Measurements from ENCODE around the gene CSTF3. TPM values are rescaled to one million over a fixed set of nuclear protein-coding genes. Genes with fewer than 3 reads are reported as not detected.
A peak's percentile ranks its signal among the peaks of the same experiment; 100 is the strongest.

Gene CSTF3
- polyA plus RNA-seq, 1 donor from 2014 or later = 86.8 TPM

DNA sequence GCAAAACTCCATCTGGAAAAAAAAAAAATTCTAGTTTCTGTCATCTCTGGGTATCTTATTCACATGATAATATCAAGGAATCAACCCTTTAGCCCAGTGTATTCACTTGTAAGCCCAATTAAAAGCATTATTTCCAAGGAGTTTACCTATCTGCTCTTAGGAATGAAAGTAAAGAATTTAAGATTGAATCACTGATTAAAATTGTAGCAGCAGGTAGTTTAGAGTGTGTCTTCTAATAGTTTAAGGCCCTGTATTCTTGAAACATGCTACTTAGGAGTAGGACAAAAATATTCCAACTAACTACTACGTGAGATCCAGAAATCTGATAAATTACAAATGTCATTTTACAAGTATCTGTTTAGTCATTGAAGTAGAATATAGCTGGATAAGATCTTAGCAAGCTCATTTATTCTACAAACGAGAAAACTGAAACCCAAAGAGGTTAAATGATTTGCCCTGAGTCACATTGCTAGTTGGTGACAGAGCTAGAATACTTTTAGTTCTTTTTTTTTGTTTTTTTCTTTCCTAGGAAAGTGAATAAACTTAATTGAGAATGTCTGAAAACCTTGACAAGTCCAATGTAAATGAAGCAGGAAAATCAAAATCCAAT is 118.0 kb downstream of the CSTF3 start:
- Histone ChIP-seq H3K79me2 (replicated peaks; ENCODE audit: insufficient read depth, low read length) (no peaks in the 10 kb centered on the region), H3K27me3 (ENCODE audit: insufficient read depth, low read depth, low read length) (no peaks in the 10 kb centered on the region), H3K36me3 (ENCODE audit: insufficient read depth, low read length) (no peaks in the 10 kb centered on the region), H3K4me3 (ENCODE audit: low read length) (no peak overlapping the region), H2AFZ (ENCODE audit: low read depth, low read length) (no peak overlapping the region), H3K9me2 (ENCODE audit: insufficient read depth, low read length) (no peaks in the 10 kb centered on the region), H3K27ac (ENCODE audit: low read length) (no peak overlapping the region), H3F3A (ENCODE audit: insufficient read depth, low read length, poor library complexity, severe bottlenecking) (no peaks in the 10 kb centered on the region), H3K4me2 (ENCODE audit: low read length) (no peak overlapping the region), H4K20me1 (ENCODE audit: insufficient read depth) (no peaks in the 10 kb centered on the region), H3K9ac (ENCODE audit: low read length) (no peak overlapping the region), H3K9me3 (ENCODE audit: low read length) (no peaks in the 10 kb centered on the region)
- TF ChIP-seq TAF1 (IDR thresholded peaks at IDR 0.05; ENCODE audit: low read depth) (no peak), RAD21 (conservative IDR thresholded peaks at IDR 0.05) (no peak), POLR2AphosphoS5 (IDR thresholded peaks at IDR 0.05) (no peak), SMC3 (conservative IDR thresholded peaks at IDR 0.05; ENCODE audit: poor library complexity) (no peak), EP300 (conservative IDR thresholded peaks at IDR 0.05; ENCODE audit: poor library complexity, severe bottlenecking) (no peak), EZH2 (IDR thresholded peaks at IDR 0.05; ENCODE audit: borderline replicate concordance, insufficient read depth, low read length, poor library complexity, severe bottlenecking) (no peak), MXI1 (conservative IDR thresholded peaks at IDR 0.05; ENCODE audit: poor library complexity, severe bottlenecking) (no peak)
- TF ChIP-seq, protein P1, sequence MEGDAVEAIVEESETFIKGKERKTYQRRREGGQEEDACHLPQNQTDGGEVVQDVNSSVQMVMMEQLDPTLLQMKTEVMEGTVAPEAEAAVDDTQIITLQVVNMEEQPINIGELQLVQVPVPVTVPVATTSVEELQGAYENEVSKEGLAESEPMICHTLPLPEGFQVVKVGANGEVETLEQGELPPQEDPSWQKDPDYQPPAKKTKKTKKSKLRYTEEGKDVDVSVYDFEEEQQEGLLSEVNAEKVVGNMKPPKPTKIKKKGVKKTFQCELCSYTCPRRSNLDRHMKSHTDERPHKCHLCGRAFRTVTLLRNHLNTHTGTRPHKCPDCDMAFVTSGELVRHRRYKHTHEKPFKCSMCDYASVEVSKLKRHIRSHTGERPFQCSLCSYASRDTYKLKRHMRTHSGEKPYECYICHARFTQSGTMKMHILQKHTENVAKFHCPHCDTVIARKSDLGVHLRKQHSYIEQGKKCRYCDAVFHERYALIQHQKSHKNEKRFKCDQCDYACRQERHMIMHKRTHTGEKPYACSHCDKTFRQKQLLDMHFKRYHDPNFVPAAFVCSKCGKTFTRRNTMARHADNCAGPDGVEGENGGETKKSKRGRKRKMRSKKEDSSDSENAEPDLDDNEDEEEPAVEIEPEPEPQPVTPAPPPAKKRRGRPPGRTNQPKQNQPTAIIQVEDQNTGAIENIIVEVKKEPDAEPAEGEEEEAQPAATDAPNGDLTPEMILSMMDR (IDR thresholded peaks at IDR 0.05; ENCODE audit: poor library complexity, severe bottlenecking) = no peak
- TF ChIP-seq, protein P2, sequence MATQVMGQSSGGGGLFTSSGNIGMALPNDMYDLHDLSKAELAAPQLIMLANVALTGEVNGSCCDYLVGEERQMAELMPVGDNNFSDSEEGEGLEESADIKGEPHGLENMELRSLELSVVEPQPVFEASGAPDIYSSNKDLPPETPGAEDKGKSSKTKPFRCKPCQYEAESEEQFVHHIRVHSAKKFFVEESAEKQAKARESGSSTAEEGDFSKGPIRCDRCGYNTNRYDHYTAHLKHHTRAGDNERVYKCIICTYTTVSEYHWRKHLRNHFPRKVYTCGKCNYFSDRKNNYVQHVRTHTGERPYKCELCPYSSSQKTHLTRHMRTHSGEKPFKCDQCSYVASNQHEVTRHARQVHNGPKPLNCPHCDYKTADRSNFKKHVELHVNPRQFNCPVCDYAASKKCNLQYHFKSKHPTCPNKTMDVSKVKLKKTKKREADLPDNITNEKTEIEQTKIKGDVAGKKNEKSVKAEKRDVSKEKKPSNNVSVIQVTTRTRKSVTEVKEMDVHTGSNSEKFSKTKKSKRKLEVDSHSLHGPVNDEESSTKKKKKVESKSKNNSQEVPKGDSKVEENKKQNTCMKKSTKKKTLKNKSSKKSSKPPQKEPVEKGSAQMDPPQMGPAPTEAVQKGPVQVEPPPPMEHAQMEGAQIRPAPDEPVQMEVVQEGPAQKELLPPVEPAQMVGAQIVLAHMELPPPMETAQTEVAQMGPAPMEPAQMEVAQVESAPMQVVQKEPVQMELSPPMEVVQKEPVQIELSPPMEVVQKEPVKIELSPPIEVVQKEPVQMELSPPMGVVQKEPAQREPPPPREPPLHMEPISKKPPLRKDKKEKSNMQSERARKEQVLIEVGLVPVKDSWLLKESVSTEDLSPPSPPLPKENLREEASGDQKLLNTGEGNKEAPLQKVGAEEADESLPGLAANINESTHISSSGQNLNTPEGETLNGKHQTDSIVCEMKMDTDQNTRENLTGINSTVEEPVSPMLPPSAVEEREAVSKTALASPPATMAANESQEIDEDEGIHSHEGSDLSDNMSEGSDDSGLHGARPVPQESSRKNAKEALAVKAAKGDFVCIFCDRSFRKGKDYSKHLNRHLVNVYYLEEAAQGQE (IDR thresholded peaks at IDR 0.05; ENCODE audit: borderline replicate concordance) = no peak

DNA sequence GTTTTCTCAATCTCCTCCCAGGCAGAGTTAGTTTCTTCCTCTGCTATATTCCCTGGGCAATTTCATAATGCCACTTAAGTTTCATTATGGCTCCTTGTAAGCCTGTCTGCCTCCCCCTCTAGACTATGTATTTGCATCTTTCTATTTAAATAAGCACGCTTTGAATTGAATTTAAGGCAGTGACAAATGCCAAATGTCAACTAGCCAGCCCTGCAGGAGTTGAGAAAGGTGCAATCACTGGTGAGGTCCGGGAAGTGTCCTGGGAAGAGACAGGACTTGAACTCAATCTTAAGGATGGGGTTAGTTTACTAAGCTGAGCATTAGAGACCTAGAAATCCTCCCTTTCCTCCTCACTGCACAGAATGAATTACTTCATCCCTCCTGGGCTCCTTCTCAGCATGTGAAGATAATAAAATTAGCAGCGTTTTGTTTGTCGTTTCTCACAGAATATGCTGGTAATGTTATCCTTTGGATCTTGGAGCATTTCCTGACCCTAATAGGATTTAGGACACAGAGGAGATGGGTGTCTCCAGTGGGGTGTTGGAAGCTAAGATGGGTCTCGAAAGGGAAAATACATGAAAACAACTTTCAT is 120.3 kb downstream of the CSTF3 start:
- Histone ChIP-seq H3K27ac (ENCODE audit: low read length) (peak overlapping the region; percentile 95), H3K4me2 (ENCODE audit: low read length) (peak overlapping the region; percentile 97), H3F3A (ENCODE audit: insufficient read depth, low read length, poor library complexity, severe bottlenecking) (no peaks in the 10 kb centered on the region), H3K36me3 (ENCODE audit: insufficient read depth, low read length) (no peaks in the 10 kb centered on the region), H3K79me2 (replicated peaks; ENCODE audit: insufficient read depth, low read length) (no peaks in the 10 kb centered on the region), H3K9me3 (ENCODE audit: low read length) (no peaks in the 10 kb centered on the region), H3K27me3 (ENCODE audit: insufficient read depth, low read depth, low read length) (no peaks in the 10 kb centered on the region), H3K9ac (ENCODE audit: low read length) (peak overlapping the region; percentile 91), H3K9me2 (ENCODE audit: insufficient read depth, low read length) (no peaks in the 10 kb centered on the region), H2AFZ (ENCODE audit: low read depth, low read length) (no peak overlapping the region), H3K4me3 (ENCODE audit: low read length) (peak overlapping the region; percentile 92), H4K20me1 (ENCODE audit: insufficient read depth) (no peaks in the 10 kb centered on the region)
- TF ChIP-seq, protein P1 (IDR thresholded peaks at IDR 0.05; ENCODE audit: poor library complexity, severe bottlenecking) = no peak
- TF ChIP-seq, protein P2 (IDR thresholded peaks at IDR 0.05; ENCODE audit: borderline replicate concordance) = no peak
- no peak for TF ChIP-seq MXI1 (conservative IDR thresholded peaks at IDR 0.05; ENCODE audit: poor library complexity, severe bottlenecking)
- no peak for TF ChIP-seq SMC3 (conservative IDR thresholded peaks at IDR 0.05; ENCODE audit: poor library complexity)
- no peak for TF ChIP-seq POLR2AphosphoS5 (IDR thresholded peaks at IDR 0.05)
- no peak for TF ChIP-seq RAD21 (conservative IDR thresholded peaks at IDR 0.05)
- TF ChIP-seq TAF1 (IDR thresholded peaks at IDR 0.05; ENCODE audit: low read depth) = no peak
- TF ChIP-seq EZH2 (IDR thresholded peaks at IDR 0.05; ENCODE audit: borderline replicate concordance, insufficient read depth, low read length, poor library complexity, severe bottlenecking) = no peak
- no peak for TF ChIP-seq EP300 (conservative IDR thresholded peaks at IDR 0.05; ENCODE audit: poor library complexity, severe bottlenecking)
